HCT116 (cell line): ENCODE data around the gene PRSS2. TPM values are rescaled to one million over a fixed set of nuclear protein-coding genes. Genes with fewer than 3 reads are reported as not detected.

Experiments
- ATAC-seq: fragments of 200-7000 bp; cut with Tn5 transposase; 2 replicates; pipeline ENCODE4 v1.9.1; 2020; ENCODE audit warnings: mild to moderate bottlenecking, moderate library complexity
- BruUV-seq: library from RNA; stranded (reverse); fragments of 400-500 nt; replicated peaks from 2 replicates; lab custom pipeline; 2021; lab: Mats Ljungman, UMichigan
- CTCF ChIA-PET: fragments of 300-600 bp; sonication (Branson Sonifier 250); formaldehyde crosslinking; loops from one replicate; lab custom pipeline; 2021; ENCODE audit warnings: antibody characterized with exemption; lab: Charles Lee
- POLR2A ChIA-PET: fragments of 300-600, 350-600 bp; sonication (Branson Sonifier 250); formaldehyde crosslinking; loops from one replicate; lab custom pipeline; 2021; ENCODE audit warnings: antibody characterized with exemption; lab: Charles Lee
- RAD21 ChIA-PET, 2 experiments: fragments of 300-600 bp; sonication (Branson Sonifier 250); formaldehyde crosslinking; loops; one replicate each; lab custom pipeline; 2023; ENCODE audit warnings: low total read pairs in 2 of 2; ENCODE audit not compliant: uncharacterized antibody in 2 of 2, unreplicated experiment in 2 of 2, low non-redundant PET in 1 of 2; lab: Charles Lee
- DNase-seq: peaks from one replicate; pipeline ENCODE4 v3.0.0-alpha.2; 2010; ENCODE audit warnings: low read depth, low spot score
- H2AFZ ChIP-seq: fragments of 200-600 bp; shearing (Covaris generic), sonication (generic); 2 replicates; pipeline ENCODE4 v1.6.1; 2017; ENCODE audit warnings: low read depth, mixed run types, mixed read lengths, antibody characterized with exemption, low read length; ENCODE audit not compliant: poor library complexity, severe bottlenecking
- H3K27ac ChIP-seq: 2 replicates; pipeline ENCODE4 v1.5.1; 2012; ENCODE audit warnings: low read depth, low read length
- H3K27me3 ChIP-seq: fragments of 200-600 bp; sonication (generic); 2 replicates; pipeline ENCODE4 v1.6.1; 2016; ENCODE audit warnings: mixed run types, low read length, mixed read lengths; ENCODE audit not compliant: insufficient read depth
- H3K36me3 ChIP-seq, 2 experiments: fragments of 200-500 bp in 1 of 2; fragments of 200-600 bp in 1 of 2; sonication (Bioruptor generic) in 1 of 2; sonication (generic) in 1 of 2; 2 replicates each; pipeline versions ENCODE4 v1.5.1 to v1.6.1; 2014 to 2016; ENCODE audit warnings: low read length in 2 of 2, inconsistent platforms in 1 of 2, mixed read lengths in 1 of 2, mixed run types in 1 of 2; ENCODE audit not compliant: insufficient read depth in 2 of 2, control insufficient read depth in 1 of 2
- H3K4me1 ChIP-seq, 2 experiments: fragments of 200-600 bp in 1 of 2; sonication (generic) in 1 of 2; 2 replicates each; pipeline versions ENCODE4 v1.5.1 to v1.6.1; 2012 to 2017; ENCODE audit warnings: low read length in 2 of 2, inconsistent platforms in 1 of 2, mild to moderate bottlenecking in 1 of 2, mixed read lengths in 1 of 2, mixed run types in 1 of 2, moderate library complexity in 1 of 2; ENCODE audit not compliant: insufficient read depth in 2 of 2, control insufficient read depth in 1 of 2
- H3K4me2 ChIP-seq: fragments of 200-600 bp; sonication (generic); 2 replicates; pipeline ENCODE4 v1.6.1; 2017; ENCODE audit warnings: mixed run types, low read length, mixed read lengths
- H3K4me3 ChIP-seq, 2 experiments: fragments of 200-600 bp in 1 of 2; sonication (generic) in 1 of 2; replicated peaks in 1 of 2; 2 replicates each; pipeline ENCODE4 v1.5.1; 2011 to 2016; ENCODE audit warnings: low read length in 2 of 2, control low read depth in 1 of 2, low read depth in 1 of 2, mild to moderate bottlenecking in 1 of 2, mixed read lengths in 1 of 2, mixed run types in 1 of 2
- H3K79me2 ChIP-seq: fragments of 200-600 bp; sonication (generic); 2 replicates; pipeline ENCODE4 v1.6.1; 2017; ENCODE audit warnings: mild to moderate bottlenecking, mixed run types, low read length, moderate library complexity, mixed read lengths; ENCODE audit not compliant: insufficient read depth
- H3K9ac ChIP-seq: fragments of 200-600 bp; sonication (generic); 2 replicates; pipeline ENCODE4 v1.6.1; 2016; ENCODE audit warnings: low read length, mixed read lengths
- H3K9me2 ChIP-seq: fragments of 200-600 bp; sonication (generic), shearing (Covaris generic); 2 replicates; pipeline ENCODE4 v1.6.1; 2017; ENCODE audit warnings: mixed run types, mild to moderate bottlenecking, moderate library complexity; ENCODE audit not compliant: insufficient read depth
- H3K9me3 ChIP-seq, 2 experiments: fragments of 200-500 bp in 1 of 2; fragments of 200-600 bp in 1 of 2; sonication (Bioruptor generic) in 1 of 2; sonication (generic) in 1 of 2; 2 replicates each; pipeline ENCODE4 v1.6.1; 2014 to 2017; ENCODE audit warnings: low read length in 2 of 2, mixed read lengths in 2 of 2, inconsistent platforms in 1 of 2, low read depth in 1 of 2, mild to moderate bottlenecking in 1 of 2, mixed run types in 1 of 2, moderate library complexity in 1 of 2; ENCODE audit not compliant: control insufficient read depth in 1 of 2, insufficient read depth in 1 of 2
- H4K20me1 ChIP-seq: fragments of 200-600 bp; sonication (generic), shearing (Covaris generic); 2 replicates; pipeline ENCODE4 v1.6.1; 2017; ENCODE audit warnings: mixed run types, mild to moderate bottlenecking, moderate library complexity; ENCODE audit not compliant: insufficient read depth
- CBX3 ChIP-seq: IDR thresholded peaks from 2 replicates; pipeline ENCODE4 v1.6.1; 2012; ENCODE audit warnings: low read depth
- EGR1 ChIP-seq: IDR thresholded peaks from 2 replicates; pipeline ENCODE4 v1.6.1; 2012; ENCODE audit warnings: low read depth
- EZH2phosphoT487 ChIP-seq: fragments of 200-600 bp; IDR thresholded peaks from 2 replicates; pipeline ENCODE4 v1.6.1; 2018; ENCODE audit warnings: antibody characterized with exemption, borderline replicate concordance
- POLR2A ChIP-seq: IDR thresholded peaks from 2 replicates; pipeline ENCODE4 v1.7.0; 2011; ENCODE audit warnings: borderline replicate concordance; ENCODE audit not compliant: insufficient read depth, insufficient read length; ENCODE audit errors: extremely low read depth
- POLR2AphosphoS5 ChIP-seq: IDR thresholded peaks from 2 replicates; pipeline ENCODE4 v1.6.1; 2011; ENCODE audit warnings: mild to moderate bottlenecking, low read depth, low read length, moderate library complexity
- REST ChIP-seq: IDR thresholded peaks from 2 replicates; pipeline ENCODE4 v1.6.1; 2012; ENCODE audit warnings: low read depth
- SP1 ChIP-seq: IDR thresholded peaks from 2 replicates; pipeline ENCODE4 v1.6.1; 2012; ENCODE audit warnings: low read depth
- intact Hi-C: fragments of 100-400 bp; cut with micrococcal nuclease; formaldehyde crosslinking; loops from 2 replicates; pipeline ENCODE4 v1.10.0; 2022
- total RNA-seq: library from RNA; stranded (reverse); gene quantifications from one replicate; pipeline ENCODE4 v1.2.1, GENCODE V29; 2021; ENCODE audit not compliant: unreplicated experiment

The PRSS2 gene
- total RNA-seq, 1 experiment from 2014 or later, result 36.8 TPM

DNA sequence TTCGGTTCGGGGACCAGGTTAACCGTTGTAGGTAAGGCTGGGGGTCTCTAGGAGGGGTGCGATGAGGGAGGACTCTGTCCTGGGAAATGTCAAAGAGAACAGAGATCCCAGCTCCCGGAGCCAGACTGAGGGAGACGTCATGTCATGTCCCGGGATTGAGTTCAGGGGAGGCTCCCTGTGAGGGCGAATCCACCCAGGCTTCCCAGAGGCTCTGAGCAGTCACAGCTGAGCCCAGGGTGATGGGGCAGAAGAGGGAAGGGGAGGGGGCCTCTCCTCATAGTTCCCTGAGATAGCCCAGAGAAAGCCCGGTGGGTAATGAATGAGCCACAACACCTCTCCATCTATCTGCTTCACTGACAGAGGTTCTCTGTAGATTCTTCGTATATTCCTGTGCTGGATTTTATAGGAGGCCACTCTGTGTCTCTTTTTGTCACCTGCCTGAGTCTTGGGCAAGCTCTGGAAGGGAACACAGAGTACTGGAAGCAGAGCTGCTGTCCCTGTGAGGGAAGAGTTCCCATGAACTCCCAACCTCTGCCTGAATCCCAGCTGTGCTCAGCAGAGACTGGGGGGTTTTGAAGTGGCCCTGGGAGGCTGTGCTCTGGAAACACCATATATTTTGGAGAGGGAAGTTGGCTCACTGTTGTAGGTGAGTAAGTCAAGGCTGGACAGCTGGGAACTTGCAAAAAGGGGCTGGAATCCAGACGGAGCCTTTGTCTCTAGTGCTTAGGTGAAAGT lies 16.4 kb downstream of the PRSS2 start:
- TF ChIP-seq CBX3, result no peak
- TF ChIP-seq EGR1, result no peak
- no peak for TF ChIP-seq POLR2A
- TF ChIP-seq SP1, result no peak
- TF ChIP-seq EZH2phosphoT487, result no peak
- no peak for TF ChIP-seq POLR2AphosphoS5
- no peak for TF ChIP-seq REST
- no peak overlapping the region for H3K4me2 ChIP-seq
- BruUV-seq, result no TSS peak
- no peaks in the 10 kb centered on the region for H3K9me2 ChIP-seq
- H3K9me3 ChIP-seq, result no peaks in the 10 kb centered on the region
- H3K4me1 ChIP-seq, result peaks cover 0 to 5% of the 10 kb centered on the region in 2 experiments; a peak in 1 of 4 replicates
- H4K20me1 ChIP-seq, result no peaks in the 10 kb centered on the region
- H3K9ac ChIP-seq, result no peak overlapping the region
- ChIA-PET RAD21 (no interaction called here), POLR2A (no interaction called here), CTCF (interaction anchor here (1.3 kb wide), 1 partner anchor 155 kb away, joined by 4 read pairs; no protein-coding TSS in a partner anchor)
- no peak for DNase-seq
- no peaks in the 10 kb centered on the region for H3K36me3 ChIP-seq
- no peaks in the 10 kb centered on the region for H3K27me3 ChIP-seq
- H3K27ac ChIP-seq, result no peak overlapping the region
- H3K4me3 ChIP-seq, result no peak overlapping the region
- no peaks in the 10 kb centered on the region for H3K79me2 ChIP-seq
- ATAC-seq, result no peak
- intact Hi-C loops, result no loop called here
- no peak overlapping the region for H2AFZ ChIP-seq
